ENCODE data around the gene RPTOR.
A peak's percentile ranks its signal among the peaks of the same experiment; 100 is the strongest.

Gene RPTOR

DNA sequence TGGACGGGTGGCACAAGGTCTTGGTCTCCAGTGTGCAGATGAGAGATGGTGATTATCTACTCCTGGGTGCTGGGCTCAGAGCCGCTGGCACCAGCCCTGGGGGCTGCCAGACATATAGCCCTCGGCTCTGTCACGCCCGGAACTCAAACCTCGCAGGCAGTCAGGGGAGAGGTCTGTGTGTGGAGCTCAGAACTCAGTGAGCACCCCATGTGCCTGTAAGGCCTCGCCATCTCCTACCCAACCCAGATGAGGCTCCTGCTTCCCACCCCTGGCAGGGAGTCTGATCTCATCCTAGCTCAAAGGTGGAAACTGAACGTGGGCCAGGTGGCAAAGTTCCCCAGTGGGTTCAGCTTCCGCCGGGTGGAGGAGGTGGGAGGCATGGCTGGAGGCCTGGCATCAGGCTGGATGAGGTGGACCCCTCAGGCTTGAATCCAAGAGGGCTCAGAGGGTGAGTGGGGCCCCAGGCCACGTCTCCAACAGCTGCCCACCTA lies 45.7 kb upstream of the RPTOR start:
- WGBS, 2 donors (ENCODE audit: extremely low coverage in 2 of 2, insufficient read length in 2 of 2, insufficient replicate concordance in 1 of 2) = no CpG with 5 or more reads among the region's 11 CpGs
- H4K8ac ChIP-seq (ENCODE audit: low read depth, low read length) = no peak overlapping the region
- H2AFZ ChIP-seq (ENCODE audit: low read length) = peak overlapping the region; percentile 77
- peak overlapping the region; percentile 91 for H2AK5ac ChIP-seq (ENCODE audit: low read depth, low read length)
- H3K4me2 ChIP-seq (ENCODE audit: insufficient read depth, low read length, poor library complexity, severe bottlenecking) = no peak overlapping the region
- H3K79me1 ChIP-seq (ENCODE audit: low read depth, low read length) = no peaks in the 10 kb centered on the region
- H2BK5ac ChIP-seq (ENCODE audit: low read length) = peak overlapping the region; percentile 16
- H3K4me3 ChIP-seq (ENCODE audit: low read length in 2 of 2) = peak overlapping the region in 1 of 2 donors; percentile 33
- H3K9ac ChIP-seq (ENCODE audit: low read depth, low read length, poor library complexity) = peak overlapping the region; percentile 50
- H3K23ac ChIP-seq (ENCODE audit: low read depth, low read length, poor library complexity) = peak overlapping the region; percentile 11
- no peaks in the 10 kb centered on the region for H3K36me3 ChIP-seq (replicated peaks in 1 of 2; ENCODE audit: control insufficient read depth in 2 of 2, insufficient read depth in 2 of 2, low read length in 2 of 2)
- H2BK120ac ChIP-seq (ENCODE audit: low read depth, low read length) = peak overlapping the region; percentile 92
- no peak overlapping the region for H3K4ac ChIP-seq (ENCODE audit: low read length)
- H4K91ac ChIP-seq (ENCODE audit: low read depth, low read length, poor library complexity) = no peak overlapping the region
- H2BK15ac ChIP-seq (ENCODE audit: low read length) = peak overlapping the region; percentile 10
- H2BK12ac ChIP-seq (ENCODE audit: low read length) = peak overlapping the region; percentile 36
- peaks cover 12 to 20% of the 10 kb centered on the region in 2 donors for H3K4me1 ChIP-seq (ENCODE audit: control insufficient read depth in 2 of 2, insufficient read depth in 1 of 2, low read depth in 1 of 2, low read length in 2 of 2)
- DNase-seq (ENCODE audit: low spot score) = no peak
- no peaks in the 10 kb centered on the region for H3K9me3 ChIP-seq (replicated peaks in 1 of 2; ENCODE audit: control insufficient read depth in 2 of 2, insufficient read depth in 1 of 2, low read depth in 1 of 2, low read length in 2 of 2)
- H3K27me3 ChIP-seq (ENCODE audit: control insufficient read depth in 3 of 3, insufficient read depth in 3 of 3, low read depth in 1 of 3, low read length in 3 of 3) = peaks cover 0 to 1% (median 0%) of the 10 kb centered on the region in 3 experiments
- peak overlapping the region; percentile 23 for H3K14ac ChIP-seq (ENCODE audit: low read length)
- H3K27ac ChIP-seq (replicated peaks; ENCODE audit: low read length) = no peak overlapping the region
- H3K18ac ChIP-seq (ENCODE audit: low read length) = peak overlapping the region; percentile 86

DNA sequence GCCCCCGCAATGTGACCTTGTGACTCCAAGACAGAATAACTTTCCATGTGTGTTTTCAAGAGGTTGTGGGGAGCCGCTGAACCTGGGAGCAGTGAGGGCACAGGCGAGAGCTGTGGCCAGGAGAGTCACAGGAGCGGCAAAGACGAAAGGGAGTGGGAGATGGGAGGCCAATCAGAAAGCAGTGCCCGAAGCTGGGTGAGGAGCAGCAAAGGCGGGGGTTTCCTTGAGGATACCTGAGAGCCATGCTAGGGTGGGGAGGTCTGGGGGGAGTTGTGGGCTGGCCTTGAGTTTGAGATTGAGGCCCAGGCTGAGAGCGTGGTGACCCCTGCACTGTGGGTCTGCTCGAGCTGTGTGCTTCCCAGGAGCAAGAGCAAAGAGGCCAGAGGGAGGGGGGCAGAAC lies 45.1 kb upstream of the RPTOR start:
- no CpG with 5 or more reads among the region's 9 CpGs for WGBS, 2 donors (ENCODE audit: extremely low coverage in 2 of 2, insufficient read length in 2 of 2, insufficient replicate concordance in 1 of 2)
- Histone ChIP-seq H2BK15ac (ENCODE audit: low read length) (no peak overlapping the region), H3K4me3 (ENCODE audit: low read length in 2 of 2) (no peak overlapping the region), H3K4me1 (ENCODE audit: control insufficient read depth in 2 of 2, insufficient read depth in 1 of 2, low read depth in 1 of 2, low read length in 2 of 2) (peaks cover 12 to 20% of the 10 kb centered on the region in 2 donors), H3K4me2 (ENCODE audit: insufficient read depth, low read length, poor library complexity, severe bottlenecking) (no peak overlapping the region), H2BK12ac (ENCODE audit: low read length) (peak overlapping the region; percentile 63), H2BK120ac (ENCODE audit: low read depth, low read length) (peak overlapping the region; percentile 92), H3K27ac (replicated peaks; ENCODE audit: low read length) (no peak overlapping the region), H2AK5ac (ENCODE audit: low read depth, low read length) (peak overlapping the region; percentile 92), H3K9ac (ENCODE audit: low read depth, low read length, poor library complexity) (no peak overlapping the region), H3K18ac (ENCODE audit: low read length) (peak overlapping the region; percentile 69), H4K8ac (ENCODE audit: low read depth, low read length) (no peak overlapping the region), H3K9me3 (replicated peaks in 1 of 2; ENCODE audit: control insufficient read depth in 2 of 2, insufficient read depth in 1 of 2, low read depth in 1 of 2, low read length in 2 of 2) (no peaks in the 10 kb centered on the region), H3K36me3 (replicated peaks in 1 of 2; ENCODE audit: control insufficient read depth in 2 of 2, insufficient read depth in 2 of 2, low read length in 2 of 2) (no peaks in the 10 kb centered on the region), H3K27me3 (ENCODE audit: control insufficient read depth in 3 of 3, insufficient read depth in 3 of 3, low read depth in 1 of 3, low read length in 3 of 3) (peaks cover 0 to 7% (median 0%) of the 10 kb centered on the region in 3 experiments), H4K91ac (ENCODE audit: low read depth, low read length, poor library complexity) (no peak overlapping the region), H3K14ac (ENCODE audit: low read length) (peak overlapping the region; percentile 25), H3K23ac (ENCODE audit: low read depth, low read length, poor library complexity) (peak overlapping the region; percentile 35), H3K4ac (ENCODE audit: low read length) (no peak overlapping the region), H3K79me1 (ENCODE audit: low read depth, low read length) (no peaks in the 10 kb centered on the region), H2BK5ac (ENCODE audit: low read length) (peak overlapping the region; percentile 27), H2AFZ (ENCODE audit: low read length) (peak overlapping the region; percentile 11)
- no peak for DNase-seq (ENCODE audit: low spot score)

DNA sequence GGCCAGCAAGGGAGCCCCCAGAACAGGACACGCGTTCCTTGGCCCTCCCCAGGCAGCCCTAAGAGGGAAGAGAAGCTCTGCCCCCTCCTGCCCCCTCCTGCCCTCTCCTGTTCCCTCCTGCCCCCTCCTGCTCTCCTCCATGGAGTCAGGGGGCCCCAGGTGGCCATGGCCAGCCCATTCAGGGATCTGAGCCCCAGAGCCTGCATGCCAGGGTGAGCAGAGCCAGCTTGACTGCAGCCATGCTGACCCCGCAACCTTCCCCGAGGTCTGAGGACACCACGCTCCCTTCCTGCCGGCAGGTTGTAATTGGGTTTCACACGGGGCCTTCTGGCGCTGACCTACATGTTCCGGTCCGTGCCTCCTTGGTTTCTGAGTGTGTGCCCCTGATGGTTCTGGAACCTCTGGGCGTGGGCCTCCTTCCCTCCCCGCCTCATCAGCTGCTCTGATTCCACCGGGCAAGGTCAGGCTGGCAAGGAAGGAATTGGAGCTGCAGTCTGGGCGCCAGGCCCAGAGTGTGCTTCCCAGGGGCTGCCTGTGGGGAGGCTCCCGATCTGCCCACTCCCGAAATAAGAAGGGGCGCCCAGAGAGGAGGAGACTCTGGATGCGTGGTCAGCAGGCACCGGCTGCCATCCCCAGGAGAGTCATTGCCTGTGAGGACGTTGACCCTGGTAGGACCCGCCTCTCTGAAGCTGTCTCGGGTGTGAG lies 44.5 kb upstream of the RPTOR start:
- Histone ChIP-seq H3K79me1 (ENCODE audit: low read depth, low read length) (no peaks in the 10 kb centered on the region), H3K36me3 (replicated peaks in 1 of 2; ENCODE audit: control insufficient read depth in 2 of 2, insufficient read depth in 2 of 2, low read length in 2 of 2) (no peaks in the 10 kb centered on the region), H3K4ac (ENCODE audit: low read length) (no peak overlapping the region), H3K27ac (replicated peaks; ENCODE audit: low read length) (no peak overlapping the region), H3K27me3 (ENCODE audit: control insufficient read depth in 3 of 3, insufficient read depth in 3 of 3, low read depth in 1 of 3, low read length in 3 of 3) (peaks cover 0 to 7% (median 0%) of the 10 kb centered on the region in 3 experiments), H4K8ac (ENCODE audit: low read depth, low read length) (no peak overlapping the region), H3K9me3 (replicated peaks in 1 of 2; ENCODE audit: control insufficient read depth in 2 of 2, insufficient read depth in 1 of 2, low read depth in 1 of 2, low read length in 2 of 2) (no peaks in the 10 kb centered on the region), H3K9ac (ENCODE audit: low read depth, low read length, poor library complexity) (no peak overlapping the region), H3K4me2 (ENCODE audit: insufficient read depth, low read length, poor library complexity, severe bottlenecking) (no peak overlapping the region), H3K18ac (ENCODE audit: low read length) (peak overlapping the region; percentile 88), H2BK5ac (ENCODE audit: low read length) (peak overlapping the region; percentile 27), H3K23ac (ENCODE audit: low read depth, low read length, poor library complexity) (peak overlapping the region; percentile 35), H2BK15ac (ENCODE audit: low read length) (peak overlapping the region; percentile 90), H2BK12ac (ENCODE audit: low read length) (peak overlapping the region; percentile 63), H2BK120ac (ENCODE audit: low read depth, low read length) (peak overlapping the region; percentile 92), H3K4me1 (ENCODE audit: control insufficient read depth in 2 of 2, insufficient read depth in 1 of 2, low read depth in 1 of 2, low read length in 2 of 2) (peaks cover 12 to 21% of the 10 kb centered on the region in 2 donors), H2AK5ac (ENCODE audit: low read depth, low read length) (peak overlapping the region; percentile 92), H3K14ac (ENCODE audit: low read length) (peak overlapping the region; percentile 25), H3K4me3 (ENCODE audit: low read length in 2 of 2) (no peak overlapping the region), H4K91ac (ENCODE audit: low read depth, low read length, poor library complexity) (no peak overlapping the region), H2AFZ (ENCODE audit: low read length) (no peak overlapping the region)
- WGBS, 2 donors (ENCODE audit: extremely low coverage in 2 of 2, insufficient read length in 2 of 2, insufficient replicate concordance in 1 of 2) = no CpG with 5 or more reads among the region's 22 CpGs
- DNase-seq (ENCODE audit: low spot score) = no peak

DNA sequence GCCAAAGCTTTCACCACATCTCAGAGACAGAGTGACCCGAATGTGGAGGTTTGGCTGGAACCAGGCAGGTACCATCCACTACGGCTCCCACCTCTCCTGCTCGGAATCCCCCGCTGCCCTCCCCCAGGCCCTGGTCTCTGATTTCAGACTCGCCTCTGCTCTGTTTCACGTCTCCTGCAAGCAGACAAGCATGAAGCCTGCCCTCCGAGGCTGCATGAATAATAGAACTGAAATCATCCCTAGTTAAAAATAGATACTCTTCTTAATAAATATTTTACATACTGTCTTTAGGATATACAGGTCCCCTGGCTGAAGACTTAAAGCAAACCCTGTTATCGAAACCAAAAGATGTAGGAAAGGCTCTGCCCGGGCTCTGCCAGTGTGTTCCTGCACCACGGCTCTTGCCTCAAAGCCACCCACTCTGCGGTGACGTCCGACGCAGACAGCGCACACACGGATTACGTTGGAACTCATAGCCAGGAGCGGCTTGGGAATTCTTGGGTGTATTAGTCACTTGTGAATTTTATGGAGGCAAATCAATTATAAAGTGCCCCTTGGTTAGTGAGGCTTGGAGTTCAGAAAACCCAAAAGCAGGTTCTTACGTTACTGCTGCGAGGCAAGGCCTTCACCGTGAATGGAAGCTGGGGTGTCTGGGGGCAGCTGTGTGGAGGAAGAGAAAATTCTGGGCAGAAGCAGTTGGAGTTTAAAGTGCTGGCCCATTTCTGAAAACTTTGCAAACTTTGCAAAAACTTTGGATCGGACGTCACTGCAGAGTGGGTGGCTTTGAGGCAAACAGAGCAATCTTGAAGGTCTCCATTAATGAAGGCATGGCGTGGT lies 42.7 kb upstream of the RPTOR start:
- Histone ChIP-seq H3K4me2 (ENCODE audit: insufficient read depth, low read length, poor library complexity, severe bottlenecking) (no peak overlapping the region), H3K79me1 (ENCODE audit: low read depth, low read length) (no peaks in the 10 kb centered on the region), H3K4me3 (ENCODE audit: low read length in 2 of 2) (peak overlapping the region in 1 of 2 donors; percentile 33), H2AFZ (ENCODE audit: low read length) (no peak overlapping the region), H4K8ac (ENCODE audit: low read depth, low read length) (no peak overlapping the region), H2BK120ac (ENCODE audit: low read depth, low read length) (no peak overlapping the region), H2BK5ac (ENCODE audit: low read length) (no peak overlapping the region), H3K18ac (ENCODE audit: low read length) (no peak overlapping the region), H3K4ac (ENCODE audit: low read length) (no peak overlapping the region), H3K14ac (ENCODE audit: low read length) (no peak overlapping the region), H3K36me3 (replicated peaks in 1 of 2; ENCODE audit: control insufficient read depth in 2 of 2, insufficient read depth in 2 of 2, low read length in 2 of 2) (no peaks in the 10 kb centered on the region), H2BK15ac (ENCODE audit: low read length) (no peak overlapping the region), H3K4me1 (ENCODE audit: control insufficient read depth in 2 of 2, insufficient read depth in 1 of 2, low read depth in 1 of 2, low read length in 2 of 2) (peaks cover 12 to 26% of the 10 kb centered on the region in 2 donors), H3K9me3 (replicated peaks in 1 of 2; ENCODE audit: control insufficient read depth in 2 of 2, insufficient read depth in 1 of 2, low read depth in 1 of 2, low read length in 2 of 2) (no peaks in the 10 kb centered on the region), H3K27ac (replicated peaks; ENCODE audit: low read length) (no peak overlapping the region), H3K27me3 (ENCODE audit: control insufficient read depth in 3 of 3, insufficient read depth in 3 of 3, low read depth in 1 of 3, low read length in 3 of 3) (peaks cover 0 to 7% (median 0%) of the 10 kb centered on the region in 3 experiments), H3K23ac (ENCODE audit: low read depth, low read length, poor library complexity) (no peak overlapping the region), H4K91ac (ENCODE audit: low read depth, low read length, poor library complexity) (no peak overlapping the region), H2BK12ac (ENCODE audit: low read length) (no peak overlapping the region), H2AK5ac (ENCODE audit: low read depth, low read length) (no peak overlapping the region), H3K9ac (ENCODE audit: low read depth, low read length, poor library complexity) (no peak overlapping the region)
- no CpG with 5 or more reads among the region's 24 CpGs for WGBS, 2 donors (ENCODE audit: extremely low coverage in 2 of 2, insufficient read length in 2 of 2, insufficient replicate concordance in 1 of 2)
- DNase-seq (ENCODE audit: low spot score) = no peak

Measured in neuronal stem cell (in vitro differentiated cells).